SK-N-SH (cell line): ENCODE results near the gene POFUT2.

ENCODE experiments used
- EZH2phosphoT487 ChIP-seq: fragments of 200-600 bp; sonication (generic); IDR thresholded peaks from 2 replicates; pipeline ENCODE4 v1.6.1; 2017; ENCODE audit warnings: low read depth, mixed run types, mild to moderate bottlenecking, antibody characterized with exemption, moderate library complexity, borderline replicate concordance
- GATA2 ChIP-seq: sonication (generic); formaldehyde crosslinking; IDR thresholded peaks from 2 replicates; pipeline ENCODE4 v1.5.0; 2020; ENCODE audit warnings: mild to moderate bottlenecking, missing genetic modification reagents
- RAD21 ChIP-seq: IDR thresholded peaks from 2 replicates; pipeline ENCODE4 v1.6.1; 2012; ENCODE audit warnings: mild to moderate bottlenecking, low read length
- TF ChIP-seq, protein P1 (sequence below): fragments of 200-600 bp; sonication (generic); IDR thresholded peaks from 2 replicates; pipeline ENCODE4 v1.6.1; 2017; ENCODE audit warnings: antibody characterized with exemption, mild to moderate bottlenecking, moderate library complexity

DNA sequence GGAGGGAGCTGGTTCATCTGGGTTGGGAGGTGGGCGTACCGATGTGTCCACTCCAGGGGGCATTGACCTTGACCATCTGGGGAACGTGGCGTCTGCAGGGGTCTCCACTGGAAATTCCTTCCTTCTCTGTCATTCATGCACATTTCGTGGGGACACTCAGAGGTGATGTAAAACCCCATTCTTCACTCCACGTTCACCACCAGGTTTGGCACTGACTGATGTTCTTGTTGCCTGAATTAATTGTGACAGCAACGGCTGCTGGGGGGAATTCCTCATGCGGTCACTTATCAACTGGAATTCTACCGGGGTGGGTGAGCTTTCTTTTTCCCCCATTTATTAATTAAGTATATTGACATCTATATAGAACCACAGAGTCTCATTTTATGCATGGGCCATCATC lies 18.1 kb upstream of the POFUT2 start:
- TF ChIP-seq, protein P1, sequence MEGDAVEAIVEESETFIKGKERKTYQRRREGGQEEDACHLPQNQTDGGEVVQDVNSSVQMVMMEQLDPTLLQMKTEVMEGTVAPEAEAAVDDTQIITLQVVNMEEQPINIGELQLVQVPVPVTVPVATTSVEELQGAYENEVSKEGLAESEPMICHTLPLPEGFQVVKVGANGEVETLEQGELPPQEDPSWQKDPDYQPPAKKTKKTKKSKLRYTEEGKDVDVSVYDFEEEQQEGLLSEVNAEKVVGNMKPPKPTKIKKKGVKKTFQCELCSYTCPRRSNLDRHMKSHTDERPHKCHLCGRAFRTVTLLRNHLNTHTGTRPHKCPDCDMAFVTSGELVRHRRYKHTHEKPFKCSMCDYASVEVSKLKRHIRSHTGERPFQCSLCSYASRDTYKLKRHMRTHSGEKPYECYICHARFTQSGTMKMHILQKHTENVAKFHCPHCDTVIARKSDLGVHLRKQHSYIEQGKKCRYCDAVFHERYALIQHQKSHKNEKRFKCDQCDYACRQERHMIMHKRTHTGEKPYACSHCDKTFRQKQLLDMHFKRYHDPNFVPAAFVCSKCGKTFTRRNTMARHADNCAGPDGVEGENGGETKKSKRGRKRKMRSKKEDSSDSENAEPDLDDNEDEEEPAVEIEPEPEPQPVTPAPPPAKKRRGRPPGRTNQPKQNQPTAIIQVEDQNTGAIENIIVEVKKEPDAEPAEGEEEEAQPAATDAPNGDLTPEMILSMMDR: no peak
- TF ChIP-seq GATA2 (CRISPR knock-in tag) (no peak), EZH2phosphoT487 (no peak), RAD21 (no peak)
